Measurements from ENCODE around the gene MAPRE3. TPM values are rescaled to one million over a fixed set of nuclear protein-coding genes. Genes with fewer than 3 reads are reported as not detected.

Gene MAPRE3
- total and polyA plus RNA-seq, 9 of the 15 experiments (the other 6 are each of a cell fraction or from before 2014, with no cell fraction given): 0.70 to 43.2 (median 12.6) TPM

- TF ChIP-seq HMGXB4 (CRISPR knock-in tag; IDR thresholded peaks at IDR 0.05) (no peak), NKRF (IDR thresholded peaks at IDR 0.05; ENCODE audit: borderline replicate concordance) (no peak), TEAD1 (CRISPR knock-in tag; IDR thresholded peaks at IDR 0.05) (no peak), ZNF668 (CRISPR knock-in tag; IDR thresholded peaks at IDR 0.05) (no peak), CSDE1 (IDR thresholded peaks at IDR 0.05) (no peak; a peak in 1 of 4 replicates), OTX1 (CRISPR knock-in tag; IDR thresholded peaks at IDR 0.05) (no peak), EWSR1 (IDR thresholded peaks at IDR 0.05; ENCODE audit: borderline replicate concordance, low read depth, partially characterized antibody) (no peak), SMARCA4 (IDR thresholded peaks at IDR 0.05) (no peak), ZSCAN29 (IDR thresholded peaks at IDR 0.05) (no peak), TAF15 (IDR thresholded peaks at IDR 0.05; ENCODE audit: low read depth, low read length) (no peak), ZNF133 (CRISPR knock-in tag; IDR thresholded peaks at IDR 0.05) (no peak), POLR2AphosphoS5 (IDR thresholded peaks at IDR 0.05; ENCODE audit: control insufficient read depth, insufficient read depth, low read depth, low read length) (no peak), SLC30A9 (CRISPR knock-in tag; IDR thresholded peaks at IDR 0.05) (no peak), PURB (CRISPR knock-in tag; IDR thresholded peaks at IDR 0.05; ENCODE audit: low read depth) (no peak), BMI1 (IDR thresholded peaks at IDR 0.05; ENCODE audit: low read length) (no peak), NELFE (IDR thresholded peaks at IDR 0.05; ENCODE audit: insufficient read depth, insufficient read length) (no peak), PKNOX1 (IDR thresholded peaks at IDR 0.05) (no peak), TBL1XR1 (IDR thresholded peaks at IDR 0.05; ENCODE audit: low read length in 2 of 2) (peak; percentile 40 to 95; a peak in 3 of 4 replicates), ZBTB1 (CRISPR knock-in tag; IDR thresholded peaks at IDR 0.05; ENCODE audit: borderline replicate concordance, low read depth) (no peak), ZFP36 (IDR thresholded peaks at IDR 0.05; ENCODE audit: low read depth, low read length, partially characterized antibody) (peak; percentile 22), ZBTB7A (IDR thresholded peaks at IDR 0.05; ENCODE audit: borderline replicate concordance, control insufficient read depth, low read depth, low read length) (no peak), NUFIP1 (IDR thresholded peaks at IDR 0.05; ENCODE audit: partially characterized antibody) (no peak), GATAD2B (IDR thresholded peaks at IDR 0.05; ENCODE audit: borderline replicate concordance) (no peak), ZNF778 (CRISPR knock-in tag; IDR thresholded peaks at IDR 0.05) (no peak), MAX (CRISPR knock-in tag; IDR thresholded peaks at IDR 0.05) (no peak), BRF1 (IDR thresholded peaks at IDR 0.05; ENCODE audit: borderline replicate concordance, extremely low read depth, insufficient read length) (peak; percentile 96)
Measured at GRCh38 chr2:27050281-27050995, 80.0 kb downstream of the MAPRE3 start (continued).

Measured in K562 (cell line).